GM23338 (cell line): ENCODE data around the gene TREM1. TPM values are rescaled to one million over a fixed set of nuclear protein-coding genes. Genes with fewer than 3 reads are reported as not detected.

ENCODE experiments used
- ATAC-seq: fragments of 200-7000 bp; cut with Tn5 transposase; 3 replicates; pipeline ENCODE4 v1.9.1; 2020
- DNase-seq: peaks from one replicate; pipeline ENCODE4 v3.0.0-alpha.2; 2015; ENCODE audit warnings: low spot score
- H2AFZ ChIP-seq: fragments of 200-600 bp; sonication (generic); 2 replicates; pipeline ENCODE4 v1.8.0; 2016; ENCODE audit warnings: antibody characterized with exemption, mild to moderate bottlenecking, moderate library complexity
- H3F3A ChIP-seq: fragments of 200-600 bp; sonication (generic); replicated peaks from 2 replicates; pipeline ENCODE4 v1.8.0; 2017; ENCODE audit warnings: antibody characterized with exemption, mixed run types, low read depth
- H3K27ac ChIP-seq: fragments of 200-600 bp; sonication (generic); 2 replicates; pipeline ENCODE4 v1.6.1; 2016; ENCODE audit warnings: low read depth
- H3K27me3 ChIP-seq: fragments of 200-600 bp; sonication (generic); 2 replicates; pipeline ENCODE4 v1.8.0; 2016; ENCODE audit warnings: mild to moderate bottlenecking, mixed run types, moderate library complexity; ENCODE audit not compliant: insufficient read depth
- H3K36me3 ChIP-seq: fragments of 200-600 bp; sonication (generic); 2 replicates; pipeline ENCODE4 v1.8.0; 2016; ENCODE audit warnings: mild to moderate bottlenecking; ENCODE audit not compliant: insufficient read depth
- H3K4me1 ChIP-seq: fragments of 200-600 bp; sonication (generic); 2 replicates; pipeline ENCODE4 v1.8.0; 2016; ENCODE audit warnings: mild to moderate bottlenecking, moderate library complexity; ENCODE audit not compliant: insufficient read depth
- H3K4me2 ChIP-seq: fragments of 200-600 bp; sonication (generic); 2 replicates; pipeline ENCODE4 v1.7.1; 2017; ENCODE audit warnings: mixed run types
- H3K4me3 ChIP-seq: fragments of 200-600 bp; sonication (generic); 2 replicates; pipeline ENCODE4 v1.6.1; 2016; ENCODE audit warnings: mixed run types
- H3K79me2 ChIP-seq: fragments of 200-600 bp; sonication (generic); replicated peaks from 2 replicates; pipeline ENCODE4 v1.8.0; 2017; ENCODE audit warnings: mild to moderate bottlenecking; ENCODE audit not compliant: insufficient read depth
- H3K9me2 ChIP-seq: fragments of 200-600 bp; sonication (generic); 2 replicates; pipeline ENCODE4 v1.8.0; 2017; ENCODE audit not compliant: insufficient read depth
- H4K20me1 ChIP-seq: fragments of 200-600 bp; sonication (generic); replicated peaks from 2 replicates; pipeline ENCODE4 v1.8.0; 2017; ENCODE audit warnings: mild to moderate bottlenecking; ENCODE audit not compliant: insufficient read depth
- H3K27ac Mint-ChIP-seq: 2 replicates; pipeline ENCODE4 v1.8.0; 2020; ENCODE audit warnings: inconsistent platforms, mild to moderate bottlenecking, moderate library complexity, mixed read lengths
- H3K27me3 Mint-ChIP-seq: 3 replicates; pipeline ENCODE4 v1.8.0; 2022; ENCODE audit warnings: low read depth, mild to moderate bottlenecking, moderate library complexity, mixed read lengths, inconsistent platforms; ENCODE audit not compliant: insufficient read depth, poor library complexity
- H3K36me3 Mint-ChIP-seq: 3 replicates; pipeline ENCODE4 v1.8.0; 2021; ENCODE audit warnings: low read depth, mild to moderate bottlenecking, inconsistent platforms, moderate library complexity, mixed read lengths
- H3K4me1 Mint-ChIP-seq: 3 replicates; pipeline ENCODE4 v1.8.0; 2020; ENCODE audit warnings: mild to moderate bottlenecking, inconsistent platforms, mixed read lengths
- H3K4me3 Mint-ChIP-seq: 3 replicates; pipeline ENCODE4 v1.8.0; 2021; ENCODE audit warnings: moderate library complexity, mild to moderate bottlenecking, inconsistent platforms, mixed read lengths
- H3K9me3 Mint-ChIP-seq: 3 replicates; pipeline ENCODE4 v1.8.0; 2020; ENCODE audit warnings: moderate library complexity, mild to moderate bottlenecking, inconsistent platforms, mixed read lengths
- CTCF ChIP-seq, 2 experiments: fragments of 200-600 bp in 1 of 2; sonication (generic) in 1 of 2; conservative IDR thresholded peaks; 2 replicates each; pipeline versions ENCODE4 v1.5.1 to v1.6.1; 2016 to 2017; ENCODE audit warnings: antibody characterized with exemption in 2 of 2, low read depth in 2 of 2, mild to moderate bottlenecking in 2 of 2, moderate library complexity in 1 of 2
- ZNF462 ChIP-seq: fragments of 250-450 bp; sonication (Bioruptor Pico); IDR thresholded peaks from 2 replicates; pipeline ENCODE4 v1.5.0; 2020; ENCODE audit warnings: mild to moderate bottlenecking, moderate library complexity
- polyA plus RNA-seq: library from polyadenylated mRNA; unstranded; fragments of >200 nt; fragmentation: Nextera tagmentation; extraction: Ambion mirVana; gene quantifications from 2 replicates; pipeline ENCODE4 v1.2.1, GENCODE V29; 2016
- total RNA-seq: library from RNA; depleted of rRNA; stranded (reverse); fragments of >200 nt; shearing (Covaris generic); gene quantifications from 2 replicates; pipeline ENCODE4 v1.2.3, GENCODE V29; 2014

TREM1 gene
- total and polyA plus RNA-seq, 2 experiments from 2014 or later = not detected

- Histone ChIP-seq H4K20me1 (no peaks in the 10 kb centered on the region), H3K4me1 (peaks cover 4% of the 10 kb centered on the region; the same call in 1 of the 2 replicates), H3K79me2 (no peaks in the 10 kb centered on the region), H3K4me2 (peak overlapping the region; percentile 85), H2AFZ (peak overlapping the region; percentile 90; the same call in 1 of the 2 replicates), H3K27me3 (peaks cover 15% of the 10 kb centered on the region), H3K4me3 (peak overlapping the region; percentile 72), H3K36me3 (no peaks in the 10 kb centered on the region), H3K27ac (no peak overlapping the region), H3K9me2 (no peaks in the 10 kb centered on the region), H3F3A (no peaks in the 10 kb centered on the region)
- peak; percentile 73 for DNase-seq
- H3K4me3 Mint-ChIP-seq = peak overlapping the region; percentile 81
- peak in 1 of 2 experiments; percentile 30; a peak in 1 of 4 replicates for TF ChIP-seq CTCF (conservative IDR thresholded peaks at IDR 0.05; ENCODE audit: low read depth in 2 of 2)
- TF ChIP-seq ZNF462 (CRISPR knock-in tag) = no peak
- no peaks in the 10 kb centered on the region for H3K36me3 Mint-ChIP-seq
- ATAC-seq = peak; percentile 98
- H3K9me3 Mint-ChIP-seq = no peaks in the 10 kb centered on the region
- no peak overlapping the region for H3K27ac Mint-ChIP-seq
- H3K4me1 Mint-ChIP-seq = peaks cover 15% of the 10 kb centered on the region
- peaks cover 7% of the 10 kb centered on the region for H3K27me3 Mint-ChIP-seq
These were observed 46.9 kb downstream of the TREM1 start for GRCh38 chr6:41239467-41240159.
